Measurements from ENCODE around the gene TSPO.

The TSPO gene

DNA sequence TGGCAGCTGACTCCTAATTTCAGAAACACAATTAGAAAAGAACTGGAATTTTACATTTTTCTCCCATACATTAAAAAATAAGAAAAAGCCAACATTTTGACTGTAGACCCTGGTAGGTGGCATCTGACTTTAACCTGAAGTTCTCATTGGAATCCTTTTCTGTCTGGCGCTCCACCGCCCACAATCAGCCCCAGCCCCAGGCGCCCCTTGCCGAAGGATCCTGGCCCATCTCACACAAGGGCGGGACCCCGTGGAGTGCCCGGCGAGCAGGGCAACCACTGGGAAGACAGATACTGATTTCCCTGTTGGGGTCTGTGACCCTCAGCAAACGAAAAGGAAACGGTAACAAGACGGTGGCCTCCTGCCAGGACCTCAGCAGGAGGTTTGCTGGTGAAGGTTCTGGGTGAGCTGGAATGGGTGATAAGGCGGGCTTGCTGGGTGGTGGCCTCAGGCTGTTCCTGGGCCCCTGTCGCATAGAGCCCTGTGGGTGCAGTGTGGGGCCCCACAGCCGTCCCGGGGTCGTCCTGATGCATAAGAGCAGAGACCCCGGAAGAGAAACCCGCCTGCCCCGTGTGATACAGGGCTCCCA, 15.7 kb downstream of the TSPO start:
- H3K27me3 ChIP-seq: no peaks in the 10 kb centered on the region
- no peak overlapping the region for H3K4me3 ChIP-seq (ENCODE audit: low read depth, low read length)
- TF ChIP-seq, protein P1, sequence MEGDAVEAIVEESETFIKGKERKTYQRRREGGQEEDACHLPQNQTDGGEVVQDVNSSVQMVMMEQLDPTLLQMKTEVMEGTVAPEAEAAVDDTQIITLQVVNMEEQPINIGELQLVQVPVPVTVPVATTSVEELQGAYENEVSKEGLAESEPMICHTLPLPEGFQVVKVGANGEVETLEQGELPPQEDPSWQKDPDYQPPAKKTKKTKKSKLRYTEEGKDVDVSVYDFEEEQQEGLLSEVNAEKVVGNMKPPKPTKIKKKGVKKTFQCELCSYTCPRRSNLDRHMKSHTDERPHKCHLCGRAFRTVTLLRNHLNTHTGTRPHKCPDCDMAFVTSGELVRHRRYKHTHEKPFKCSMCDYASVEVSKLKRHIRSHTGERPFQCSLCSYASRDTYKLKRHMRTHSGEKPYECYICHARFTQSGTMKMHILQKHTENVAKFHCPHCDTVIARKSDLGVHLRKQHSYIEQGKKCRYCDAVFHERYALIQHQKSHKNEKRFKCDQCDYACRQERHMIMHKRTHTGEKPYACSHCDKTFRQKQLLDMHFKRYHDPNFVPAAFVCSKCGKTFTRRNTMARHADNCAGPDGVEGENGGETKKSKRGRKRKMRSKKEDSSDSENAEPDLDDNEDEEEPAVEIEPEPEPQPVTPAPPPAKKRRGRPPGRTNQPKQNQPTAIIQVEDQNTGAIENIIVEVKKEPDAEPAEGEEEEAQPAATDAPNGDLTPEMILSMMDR (IDR thresholded peaks at IDR 0.05; ENCODE audit: low read depth, low read length): no peak
- no peak for DNase-seq
- H3K9me3 ChIP-seq: no peaks in the 10 kb centered on the region
- peaks cover 51% of the 10 kb centered on the region for H3K36me3 ChIP-seq
- H3K4me1 ChIP-seq: no peaks in the 10 kb centered on the region; the same call in 1 of the 2 replicates

DNA sequence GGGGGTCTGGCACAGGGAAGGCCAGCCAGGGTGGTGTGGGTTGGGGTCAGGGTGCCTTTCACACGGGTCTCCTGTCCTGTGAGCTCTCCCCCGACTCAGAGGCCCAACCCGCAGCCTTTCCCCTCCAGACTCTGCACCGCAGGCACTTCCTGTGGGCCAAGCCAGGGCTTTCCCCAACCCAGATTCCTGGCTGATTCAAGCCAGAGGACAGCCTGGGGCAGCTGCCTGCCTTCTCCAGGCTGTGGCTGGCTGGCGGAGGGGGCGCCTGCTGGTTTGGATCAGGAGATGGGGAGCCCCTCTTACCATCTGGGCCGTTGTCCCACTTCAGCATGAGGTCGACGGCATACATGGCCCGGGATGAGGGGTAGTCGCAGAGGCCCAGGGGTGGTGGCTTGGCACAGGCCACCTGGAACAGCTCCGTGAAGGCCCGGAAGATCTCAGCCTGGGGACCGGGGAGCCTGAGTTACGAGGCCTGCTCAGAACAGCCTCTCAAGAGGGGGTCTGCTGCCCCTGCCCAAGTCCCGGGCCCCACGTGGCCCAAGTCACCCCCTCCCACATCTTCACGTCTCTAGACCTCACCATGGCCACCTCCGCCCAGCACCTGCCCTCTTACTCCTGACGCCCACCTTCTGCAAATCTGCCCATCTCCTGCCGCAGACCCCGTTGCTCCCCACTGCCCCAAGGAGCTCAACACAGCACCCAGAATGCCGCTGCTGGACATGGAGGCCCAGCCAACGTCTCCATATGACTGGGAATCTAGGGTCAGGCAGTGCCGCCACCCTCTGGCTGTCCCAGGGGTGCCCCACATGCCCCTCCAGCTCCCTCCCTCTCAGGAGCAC, 17.3 kb downstream of the TSPO start:
- no peaks in the 10 kb centered on the region for H3K9me3 ChIP-seq
- DNase-seq: no peak
- H3K4me3 ChIP-seq (ENCODE audit: low read depth, low read length): no peak overlapping the region
- H3K36me3 ChIP-seq: peaks cover 60% of the 10 kb centered on the region
- no peaks in the 10 kb centered on the region for H3K27me3 ChIP-seq
- TF ChIP-seq, protein P1 (IDR thresholded peaks at IDR 0.05; ENCODE audit: low read depth, low read length): no peak
- H3K4me1 ChIP-seq: no peaks in the 10 kb centered on the region; the same call in 1 of the 2 replicates

DNA sequence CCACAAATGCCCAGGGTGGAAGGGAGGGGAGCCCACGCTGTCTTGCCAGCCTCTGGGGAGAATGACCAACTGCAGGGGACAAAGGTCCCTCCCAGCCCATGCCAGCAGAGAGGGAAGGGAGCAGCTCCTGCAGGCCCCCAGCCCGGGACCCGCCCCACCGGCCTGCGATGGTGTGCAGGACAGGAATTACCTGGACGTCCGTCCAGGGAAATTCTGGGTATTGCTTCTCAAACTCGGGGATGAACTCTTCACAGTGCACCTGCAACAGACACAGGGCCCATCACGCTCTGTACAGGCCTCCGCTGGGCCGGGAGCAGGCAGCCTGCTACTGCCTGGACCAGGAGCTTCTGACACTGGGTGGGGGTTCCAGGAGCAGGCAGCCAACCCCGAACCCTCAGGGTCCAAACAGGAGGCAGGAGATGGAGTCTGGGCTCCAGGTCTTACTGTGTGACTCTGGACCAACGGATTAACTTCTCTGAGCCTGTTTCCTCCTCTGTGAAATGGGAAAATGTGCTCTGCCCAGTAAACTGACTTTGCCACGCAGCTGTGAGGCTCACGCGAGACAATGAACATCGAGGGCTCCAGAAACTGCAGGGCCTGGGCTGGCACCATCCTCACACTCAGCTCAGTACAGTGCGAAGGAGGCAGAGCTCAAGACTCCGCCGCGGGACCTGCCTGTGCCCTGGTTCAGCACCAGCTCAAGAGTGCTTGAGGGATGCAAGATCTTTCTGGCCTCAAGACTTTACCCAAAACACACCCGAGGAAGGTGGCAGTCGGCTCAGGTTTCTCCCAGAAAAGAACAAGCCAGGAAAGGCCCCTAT, 18.2 kb downstream of the TSPO start:
- DNase-seq: no peak
- peaks cover 69% of the 10 kb centered on the region for H3K36me3 ChIP-seq
- H3K9me3 ChIP-seq: no peaks in the 10 kb centered on the region

DNA sequence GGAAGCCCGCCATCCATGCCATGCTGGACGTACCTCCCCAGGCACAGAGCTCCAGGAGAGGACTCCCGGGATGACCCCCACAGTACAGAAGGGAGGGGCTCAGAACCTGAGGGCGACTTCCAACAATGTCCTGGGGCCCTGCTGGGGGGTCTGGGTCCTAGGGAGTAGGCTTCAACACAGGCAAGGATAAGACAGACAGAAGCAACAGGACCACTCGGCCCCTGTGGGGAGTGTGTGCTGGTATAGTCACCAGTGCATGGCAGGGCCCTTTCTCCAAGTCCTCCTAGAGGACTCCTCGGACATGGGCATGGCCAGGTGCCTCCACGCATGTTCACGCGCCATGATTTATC, 18.7 kb downstream of the TSPO start:
- TF ChIP-seq, protein P1 (IDR thresholded peaks at IDR 0.05; ENCODE audit: low read depth, low read length): no peak
- Histone ChIP-seq H3K4me1 (no peaks in the 10 kb centered on the region), H3K9me3 (no peaks in the 10 kb centered on the region), H3K36me3 (peaks cover 74% of the 10 kb centered on the region), H3K27me3 (no peaks in the 10 kb centered on the region), H3K4me3 (ENCODE audit: low read depth, low read length) (no peak overlapping the region)
- DNase-seq: no peak

More for the DNA sequence above, 18.2 kb downstream of the TSPO start:
- no peaks in the 10 kb centered on the region for H3K27me3 ChIP-seq
- no peak overlapping the region for H3K4me3 ChIP-seq (ENCODE audit: low read depth, low read length)
- TF ChIP-seq, protein P1 (IDR thresholded peaks at IDR 0.05; ENCODE audit: low read depth, low read length): no peak
- H3K4me1 ChIP-seq: no peaks in the 10 kb centered on the region

DNA sequence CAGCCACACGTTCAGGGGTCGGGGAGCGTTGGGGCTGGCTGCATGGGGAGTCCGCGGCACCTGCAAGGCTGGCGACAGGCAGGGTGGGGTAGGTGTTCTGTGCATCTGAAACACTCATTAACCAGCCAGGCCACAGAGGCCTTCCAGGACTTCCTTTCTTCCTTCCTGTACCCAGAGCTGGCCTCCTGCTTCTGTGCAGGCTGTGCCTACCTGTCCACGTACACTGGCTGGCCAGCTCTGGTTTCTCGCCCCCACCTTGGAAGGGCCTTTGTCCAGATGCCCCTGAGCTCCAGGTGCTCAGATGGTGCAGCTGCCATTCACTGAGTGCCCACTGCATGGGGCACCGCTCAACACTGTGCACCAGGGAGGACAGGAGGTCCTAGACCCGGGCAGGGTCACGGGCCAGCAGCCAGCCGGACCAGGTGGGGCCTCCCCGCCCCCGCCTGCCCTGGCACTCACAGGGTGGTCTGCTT, 19.7 kb downstream of the TSPO start:
- TF ChIP-seq, protein P1 (IDR thresholded peaks at IDR 0.05; ENCODE audit: low read depth, low read length): no peak
- Histone ChIP-seq H3K4me1 (no peaks in the 10 kb centered on the region), H3K9me3 (no peaks in the 10 kb centered on the region), H3K27me3 (no peaks in the 10 kb centered on the region), H3K36me3 (peaks cover 84% of the 10 kb centered on the region), H3K4me3 (ENCODE audit: low read depth, low read length) (no peak overlapping the region)
- no peak for DNase-seq
